ENCODE results near the gene PIRT.

The PIRT gene

DNA sequence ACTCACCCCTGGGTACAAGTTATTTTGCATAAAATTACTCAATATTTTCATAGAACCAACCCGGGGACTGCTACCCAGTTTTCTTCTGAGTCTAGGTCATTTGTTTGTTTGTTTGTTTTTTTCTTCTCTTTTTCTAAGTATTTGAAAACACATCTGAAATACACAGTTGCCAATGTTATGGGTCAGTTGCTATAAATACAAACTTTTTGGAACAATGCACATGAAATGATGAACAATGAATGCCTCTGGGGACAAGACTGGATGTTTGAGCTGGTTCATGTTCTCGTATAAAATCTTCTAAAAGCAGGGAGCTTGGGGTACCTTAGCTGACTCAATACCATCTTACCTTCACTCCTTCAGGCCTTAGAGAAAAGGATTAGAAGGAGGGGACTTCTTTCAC lies 64.5 kb downstream of the PIRT start:
- Histone ChIP-seq H2AFZ (ENCODE audit: low read depth, low read length) (no peak overlapping the region), H3K36me3 (ENCODE audit: insufficient read depth, low read length) (no peaks in the 10 kb centered on the region), H3K4me3 (ENCODE audit: low read length) (no peak overlapping the region), H3K27me3 (ENCODE audit: insufficient read depth, low read length) (no peaks in the 10 kb centered on the region), H3K4me1 (ENCODE audit: insufficient read depth, low read length) (no peaks in the 10 kb centered on the region), H3K9me3 (ENCODE audit: low read length) (no peaks in the 10 kb centered on the region)

Data from neuron (in vitro differentiated cells).